Hepatocyte (in vitro differentiated cells): ENCODE measurements around the gene TSNAX. TPM values are rescaled to one million over a fixed set of nuclear protein-coding genes. Genes with fewer than 3 reads are reported as not detected.

Experiments
- DNase-seq: peaks from one replicate; pipeline ENCODE4 v3.0.0-alpha.2; 2016; ENCODE audit warnings: low spot score
- H2AFZ ChIP-seq: fragments of 200-600 bp; sonication (generic); 2 replicates; pipeline ENCODE4 v1.6.0; 2016; ENCODE audit warnings: antibody characterized with exemption, mild to moderate bottlenecking
- H3K27ac ChIP-seq: fragments of 200-600 bp; sonication (generic); 2 replicates; pipeline ENCODE4 v1.5.1; 2016; ENCODE audit warnings: mild to moderate bottlenecking
- H3K27me3 ChIP-seq: fragments of 200-600 bp; sonication (generic); 2 replicates; pipeline ENCODE4 v1.6.1; 2016
- H3K36me3 ChIP-seq: fragments of 200-600 bp; sonication (generic); replicated peaks from 2 replicates; pipeline ENCODE4 v1.5.1; 2016; ENCODE audit warnings: low read depth; ENCODE audit not compliant: insufficient read depth
- H3K4me1 ChIP-seq: fragments of 200-600 bp; sonication (generic); 2 replicates; pipeline ENCODE4 v1.5.1; 2016; ENCODE audit warnings: mild to moderate bottlenecking, moderate library complexity; ENCODE audit not compliant: insufficient read depth
- H3K4me2 ChIP-seq: fragments of 200-600 bp; sonication (generic); 2 replicates; pipeline ENCODE4 v1.6.0; 2016
- H3K4me3 ChIP-seq: fragments of 200-600 bp; sonication (generic); 2 replicates; pipeline ENCODE4 v1.5.1; 2016; ENCODE audit warnings: mild to moderate bottlenecking
- H3K79me2 ChIP-seq: fragments of 200-600 bp; sonication (generic); 2 replicates; pipeline ENCODE4 v1.6.0; 2017; ENCODE audit warnings: mild to moderate bottlenecking
- H3K9me2 ChIP-seq: fragments of 200-600 bp; sonication (generic); replicated peaks from 2 replicates; pipeline ENCODE4 v1.6.0; 2017; ENCODE audit warnings: mild to moderate bottlenecking; ENCODE audit not compliant: insufficient read depth
- H3K9me3 ChIP-seq: fragments of 200-600 bp; sonication (generic); 2 replicates; pipeline ENCODE4 v1.5.1; 2016; ENCODE audit warnings: low read depth, mild to moderate bottlenecking
- H4K20me1 ChIP-seq: fragments of 200-600 bp; sonication (generic); 2 replicates; pipeline ENCODE4 v1.6.0; 2016; ENCODE audit warnings: mild to moderate bottlenecking; ENCODE audit not compliant: insufficient read depth, poor library complexity, severe bottlenecking
- CTCF ChIP-seq: fragments of 200-600 bp; sonication (generic); IDR thresholded peaks from 2 replicates; pipeline ENCODE4 v1.5.1; 2016; ENCODE audit warnings: antibody characterized with exemption, mild to moderate bottlenecking; ENCODE audit not compliant: poor library complexity
- EZH2 ChIP-seq: fragments of 200-600 bp; sonication (generic); IDR thresholded peaks from 2 replicates; pipeline ENCODE4 v1.6.1; 2016; ENCODE audit warnings: antibody characterized with exemption, mild to moderate bottlenecking, borderline replicate concordance
- EZH2phosphoT487 ChIP-seq: fragments of 200-600 bp; sonication (generic); IDR thresholded peaks from one replicate; pipeline ENCODE4 v1.6.1; 2018; ENCODE audit warnings: antibody characterized with exemption, mild to moderate bottlenecking, low read depth, moderate library complexity; ENCODE audit not compliant: unreplicated experiment, severe bottlenecking
- WGBS: methylation state at CpG from one replicate; pipeline ENCODE4 v1.1.6; 2016; ENCODE audit warnings: low lambda C conversion rate; ENCODE audit errors: missing lambda C conversion rate; 5-methylcytosine and 5-hydroxymethylcytosine counted together
- polyA plus RNA-seq: library from polyadenylated mRNA; unstranded; fragments of >200 nt; fragmentation: Nextera tagmentation; extraction: Ambion mirVana; gene quantifications from 2 replicates; pipeline ENCODE4 v1.2.1, GENCODE V29; 2016
- total RNA-seq: library from RNA; depleted of rRNA; stranded (reverse); fragments of >200 nt; gene quantifications from 2 replicates; pipeline ENCODE4 v1.2.3, GENCODE V29; 2014

Gene TSNAX
- total and polyA plus RNA-seq, 2 experiments from 2014 or later, result 26.8 to 42.2 TPM

- Histone ChIP-seq H3K36me3 (no peaks in the 10 kb centered on the region), H3K4me2 (no peak overlapping the region), H3K79me2 (no peaks in the 10 kb centered on the region), H3K4me1 (no peaks in the 10 kb centered on the region), H3K27me3 (peaks cover 6% of the 10 kb centered on the region), H3K4me3 (no peak overlapping the region), H3K9me2 (no peaks in the 10 kb centered on the region), H2AFZ (no peak overlapping the region), H4K20me1 (no peaks in the 10 kb centered on the region), H3K27ac (no peak overlapping the region), H3K9me3 (no peaks in the 10 kb centered on the region)
- no peak for DNase-seq
- WGBS, result 98% methylated on average over 10 of the region's 10 CpGs
- no peak for TF ChIP-seq EZH2phosphoT487
- no peak for TF ChIP-seq EZH2
- no peak for TF ChIP-seq CTCF
These were observed 84.1 kb downstream of the TSNAX start for GRCh38 chr1:231612393-231613089.

GRCh38 chr1:231613419-231614349 is 85.2 kb downstream of the TSNAX start:
- no peaks in the 10 kb centered on the region for H3K79me2 ChIP-seq
- TF ChIP-seq EZH2, result no peak
- no peak for TF ChIP-seq EZH2phosphoT487
- no peak for TF ChIP-seq CTCF
- H3K27me3 ChIP-seq, result peaks cover 6% of the 10 kb centered on the region
- H3K4me1 ChIP-seq, result no peaks in the 10 kb centered on the region
- no peaks in the 10 kb centered on the region for H3K9me2 ChIP-seq
- no peaks in the 10 kb centered on the region for H4K20me1 ChIP-seq
- no peak for DNase-seq
- no peak overlapping the region for H3K4me2 ChIP-seq
- WGBS, result 79% methylated on average over 7 of the region's 7 CpGs
- H3K4me3 ChIP-seq, result no peak overlapping the region
- no peak overlapping the region for H3K27ac ChIP-seq
- no peaks in the 10 kb centered on the region for H3K36me3 ChIP-seq
- no peak overlapping the region for H2AFZ ChIP-seq
- H3K9me3 ChIP-seq, result no peaks in the 10 kb centered on the region

Other genes starting within 250 kb of the TSNAX start
- 20.6 and 23.4 TPM in 2 replicates for gene EXOC8, start 190.8 kb upstream of the TSNAX start, total RNA-seq
- gene EXOC8, start 190.8 kb upstream of the TSNAX start, polyA plus RNA-seq, result 3.2 and 4.0 TPM in 2 replicates
- gene SPRTN, start 190.4 kb upstream of the TSNAX start, total RNA-seq, result 11.2 and 12.5 TPM in 2 replicates
- gene SPRTN, start 190.4 kb upstream of the TSNAX start, polyA plus RNA-seq, result 7.5 and 12.2 TPM in 2 replicates
- gene EGLN1, start 106.4 kb upstream of the TSNAX start, total RNA-seq, result 31.4 and 36.5 TPM in 2 replicates
- gene EGLN1, start 106.4 kb upstream of the TSNAX start, polyA plus RNA-seq, result 18.3 and 20.5 TPM in 2 replicates
- 3.8 and 4.7 TPM in 2 replicates for gene DISC1, start 98.1 kb downstream of the TSNAX start, total RNA-seq
- 2.3 and 3.0 TPM in 2 replicates for gene DISC1, start 98.1 kb downstream of the TSNAX start, polyA plus RNA-seq